Mucosa of gallbladder (tissue), 1 donor: ENCODE results near the gene DOCK10. TPM values are rescaled to one million over a fixed set of nuclear protein-coding genes. Genes with fewer than 3 reads are reported as not detected.

Source experiments
- DNase-seq: peaks from one replicate; pipeline ENCODE4 v3.0.0-alpha.2; 2020; ENCODE audit warnings: low spot score
- total RNA-seq: library from RNA; stranded (reverse); gene quantifications from one replicate; pipeline ENCODE4 v1.2.1, GENCODE V29; 2021
- donor health status: DM: no; HTN: no; CAD: no.

Gene DOCK10
- total RNA-seq, 1 donor from 2014 or later, result 20.1 TPM

DNA sequence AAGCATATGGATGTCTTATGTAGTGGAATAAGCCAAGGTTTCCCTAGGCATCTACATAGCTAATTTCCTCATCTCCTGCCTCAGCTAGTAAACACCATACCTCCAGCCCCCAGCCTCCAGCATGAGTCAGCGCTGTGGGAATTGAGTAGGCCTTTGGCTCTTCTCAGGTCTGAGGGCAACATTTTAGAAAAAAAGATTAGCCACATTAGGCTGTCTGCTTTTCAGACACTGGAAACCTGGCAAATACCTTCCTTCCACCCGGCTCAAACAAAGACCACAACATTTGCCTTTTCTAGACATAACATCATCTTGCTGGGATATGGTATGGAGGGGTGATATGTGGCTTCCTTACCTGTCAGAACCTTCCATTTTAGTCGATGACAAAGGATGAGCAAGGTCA, 320.0 kb downstream of the DOCK10 start:
- DNase-seq, result no peak

DNA sequence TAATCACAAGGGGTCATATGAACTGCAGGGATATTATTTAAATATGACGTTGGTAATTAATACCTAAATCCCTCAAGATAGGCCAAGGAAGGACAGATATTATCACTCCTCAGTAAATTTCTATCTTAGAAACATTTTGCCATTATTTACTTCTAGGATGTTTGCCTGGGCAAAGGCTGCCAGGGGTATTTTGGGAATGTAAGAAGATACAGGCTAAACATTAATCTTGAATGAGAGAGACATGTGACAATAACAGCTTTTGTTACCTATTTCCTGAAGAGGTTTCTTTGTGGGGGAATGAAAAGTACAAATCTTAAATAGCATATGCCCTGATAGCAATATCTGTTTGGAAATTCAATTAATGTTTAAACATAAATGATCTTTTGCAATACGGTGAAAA, 325.3 kb downstream of the DOCK10 start:
- no peak for DNase-seq

DNA sequence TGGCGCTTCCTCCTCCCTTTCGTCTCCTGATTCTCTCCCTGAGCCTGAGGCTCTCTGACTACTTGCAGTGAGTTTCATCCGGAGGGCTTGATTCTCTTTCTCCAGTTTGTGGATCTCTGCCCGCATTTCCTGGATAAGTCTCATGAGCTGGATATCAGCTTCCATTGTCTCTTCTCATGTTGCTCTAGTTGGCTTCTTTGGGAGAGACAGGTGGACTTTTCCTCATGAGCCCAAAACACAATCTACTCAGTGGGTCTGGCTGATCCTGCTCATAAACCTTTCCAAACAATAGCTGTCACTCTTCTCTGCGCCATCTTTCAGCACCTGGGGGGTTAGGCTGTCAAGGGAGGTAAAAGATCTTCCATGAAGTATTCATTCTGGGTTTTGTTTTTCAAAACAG, 326.1 kb downstream of the DOCK10 start, which contains the start of gene CCDC195:
CCDC195 (minus strand) TSS at position 165 of the 400 bp plus-strand sequence; CDS start at position 165, 0 bp downstream.
- DNase-seq, result no peak
